ENCODE data around the gene BICDL1. TPM values are rescaled to one million over a fixed set of nuclear protein-coding genes. Genes with fewer than 3 reads are reported as not detected.

Gene BICDL1, protein sequence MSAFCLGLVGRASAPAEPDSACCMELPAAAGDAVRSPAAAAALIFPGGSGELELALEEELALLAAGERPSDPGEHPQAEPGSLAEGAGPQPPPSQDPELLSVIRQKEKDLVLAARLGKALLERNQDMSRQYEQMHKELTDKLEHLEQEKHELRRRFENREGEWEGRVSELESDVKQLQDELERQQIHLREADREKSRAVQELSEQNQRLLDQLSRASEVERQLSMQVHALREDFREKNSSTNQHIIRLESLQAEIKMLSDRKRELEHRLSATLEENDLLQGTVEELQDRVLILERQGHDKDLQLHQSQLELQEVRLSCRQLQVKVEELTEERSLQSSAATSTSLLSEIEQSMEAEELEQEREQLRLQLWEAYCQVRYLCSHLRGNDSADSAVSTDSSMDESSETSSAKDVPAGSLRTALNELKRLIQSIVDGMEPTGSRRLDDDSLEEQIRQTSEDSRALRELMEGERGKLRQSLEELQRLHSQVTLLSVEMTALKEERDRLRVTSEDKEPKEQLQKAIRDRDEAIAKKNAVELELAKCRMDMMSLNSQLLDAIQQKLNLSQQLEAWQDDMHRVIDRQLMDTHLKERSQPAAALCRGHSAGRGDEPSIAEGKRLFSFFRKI
- 0.13 TPM in 1 of 2 replicates, not detected in the other for total RNA-seq

DNA sequence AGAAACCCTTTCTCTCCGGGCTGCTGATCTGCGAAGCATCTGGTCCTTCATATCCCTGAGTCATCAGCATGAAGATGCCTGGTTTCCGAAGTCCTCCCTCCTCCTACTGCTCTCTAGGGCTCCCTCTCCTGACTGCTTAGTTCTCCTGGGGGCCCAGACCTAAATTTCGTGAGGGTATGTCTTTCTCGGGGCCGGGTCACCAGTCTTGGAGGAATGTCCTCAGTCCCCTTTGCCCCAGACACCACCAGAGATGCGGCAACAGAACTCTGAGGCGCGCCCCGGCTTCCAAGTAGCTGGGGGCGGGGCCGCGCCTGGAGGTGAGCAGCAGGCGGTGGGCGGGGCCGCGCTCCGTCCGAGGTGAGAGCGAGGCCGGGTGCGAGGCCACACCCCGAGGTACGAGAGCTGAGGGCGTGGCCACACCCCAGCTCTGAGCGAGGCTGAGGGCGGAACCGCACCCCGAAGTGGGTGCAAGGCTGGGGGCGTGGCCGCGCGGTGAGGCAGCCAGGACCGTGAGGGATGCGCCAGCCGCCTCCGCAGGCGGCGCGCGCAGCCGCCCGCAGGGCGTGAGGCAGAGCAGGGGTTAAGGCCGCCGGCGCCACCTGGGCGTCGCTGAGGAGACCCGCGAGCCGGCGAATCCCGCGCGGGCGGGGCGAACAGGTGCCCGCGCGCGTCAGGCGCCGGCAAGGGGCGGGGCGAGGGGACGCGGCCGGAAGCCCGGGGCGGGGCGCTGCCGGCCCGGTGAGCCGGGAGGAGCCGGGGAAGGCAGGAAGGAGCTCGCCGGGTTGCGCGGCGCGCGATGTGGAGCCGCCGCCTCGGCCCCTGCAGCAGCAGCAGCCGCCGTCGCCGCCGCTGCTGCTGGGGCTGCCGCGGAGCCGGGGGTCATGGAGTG, at the start of gene BICDL1:
TSS of gene BICDL1 (plus strand) at position 765 of the 889 bp plus-strand sequence. CDS start 633 bp downstream, outside the sequence.

DNA sequence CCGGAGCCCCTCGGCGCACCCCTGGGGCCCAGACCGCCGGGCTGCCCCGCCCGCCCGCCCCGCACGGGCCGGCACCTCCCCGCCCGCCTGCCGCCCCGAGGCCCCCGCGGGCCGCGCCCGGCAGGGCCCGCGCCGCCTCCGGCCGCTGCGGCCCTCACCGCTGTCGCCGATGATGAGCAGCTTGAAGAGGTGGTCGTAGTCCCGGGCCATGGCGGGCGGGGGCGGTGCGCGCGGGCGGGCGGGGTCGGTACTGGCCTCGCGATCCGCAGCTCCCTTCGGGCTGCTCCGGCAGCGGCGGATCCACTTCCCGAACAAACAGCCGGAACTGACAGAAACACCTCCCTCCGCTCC, 127.4 kb downstream of the BICDL1 start, which contains the start of gene RAB35:
TSS of gene RAB35 (minus strand) at position 313 of the 351 bp plus-strand sequence. CDS start at position 210, 103 bp downstream.

Other genes with a start within 250 kb of the BICDL1 start
- gene CIT, start 111.9 kb upstream of the BICDL1 start, total RNA-seq = 14.4 and 17.9 TPM in 2 replicates
- 41.1 and 45.3 TPM in 2 replicates for gene RAB35, start 127.5 kb downstream of the BICDL1 start, total RNA-seq
- 67.8 and 191 TPM in 2 replicates for gene GCN1, start 205.5 kb downstream of the BICDL1 start, total RNA-seq
- 2,307 and 3,078 TPM in 2 replicates for gene RPLP0, start 211.9 kb downstream of the BICDL1 start, total RNA-seq

All from bladder microvascular endothelial cell (primary cell).